GM06990 (cell line): ENCODE results near the gene CARD19.

Experiments used
- DNase-seq: peaks from one replicate; pipeline ENCODE4 v3.0.0-alpha.2; 2011; ENCODE audit not compliant: insufficient read length; ENCODE audit errors: extremely low read depth
- H3K27me3 ChIP-seq: replicated peaks from 2 replicates; pipeline ENCODE4 v1.6.0; 2011; ENCODE audit warnings: low read length; ENCODE audit not compliant: control insufficient read depth, insufficient read depth
- H3K36me3 ChIP-seq: 2 replicates; pipeline ENCODE4 v1.5.1; 2011; ENCODE audit warnings: low read length; ENCODE audit not compliant: control insufficient read depth, insufficient read depth
- H3K4me3 ChIP-seq: replicated peaks from 2 replicates; pipeline ENCODE4 v1.5.1; 2011; ENCODE audit warnings: low read depth, mild to moderate bottlenecking, control low read depth, low read length
- TF ChIP-seq, protein P1 (sequence below): IDR thresholded peaks from 2 replicates; pipeline ENCODE4 v1.5.1; 2011; ENCODE audit warnings: low read length, control low read depth, mild to moderate bottlenecking, inconsistent platforms; ENCODE audit not compliant: insufficient read depth, poor library complexity, severe bottlenecking

The CARD19 gene, protein sequence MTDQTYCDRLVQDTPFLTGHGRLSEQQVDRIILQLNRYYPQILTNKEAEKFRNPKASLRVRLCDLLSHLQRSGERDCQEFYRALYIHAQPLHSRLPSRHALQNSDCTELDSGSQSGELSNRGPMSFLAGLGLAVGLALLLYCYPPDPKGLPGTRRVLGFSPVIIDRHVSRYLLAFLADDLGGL

DNA sequence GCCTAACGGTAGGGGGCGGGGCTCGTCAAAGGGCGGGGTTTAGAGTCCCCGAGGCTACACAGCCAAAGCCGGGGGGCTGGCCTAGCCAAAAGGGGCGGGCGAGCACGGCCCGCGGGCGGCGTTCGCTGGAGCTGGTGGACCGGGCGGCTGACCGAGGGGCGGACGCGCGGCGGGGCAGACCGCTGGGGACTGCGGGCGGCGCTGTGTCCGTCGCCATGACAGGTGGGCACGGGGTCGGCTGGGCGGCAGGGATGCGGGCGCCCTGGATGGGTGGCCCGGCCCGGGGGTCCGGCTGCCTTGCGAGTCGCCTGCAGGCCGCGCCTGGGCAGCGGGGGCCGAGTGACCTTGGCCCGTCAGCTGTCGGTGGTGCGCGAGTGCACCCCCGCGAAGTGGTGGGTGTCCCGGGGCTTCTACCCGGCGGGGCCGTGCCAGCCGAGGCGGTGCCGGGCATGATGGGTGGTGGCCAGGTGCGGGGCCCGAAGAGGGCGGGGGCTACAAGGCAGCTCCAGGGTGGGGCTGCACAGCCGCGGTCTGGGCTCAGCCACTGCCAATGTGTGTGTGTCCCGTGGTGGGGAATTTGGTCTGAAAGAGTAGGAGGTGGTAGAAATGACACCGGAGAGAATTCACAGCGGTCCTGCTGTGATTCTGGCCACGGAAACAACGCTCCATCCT is at the start of gene CARD19:
Gene CARD19 (plus strand): TSS at position 87 of the 672 bp plus-strand sequence. CDS start 129 bp downstream, at position 216.
- DNase-seq, result no peak
- TF ChIP-seq, protein P1, sequence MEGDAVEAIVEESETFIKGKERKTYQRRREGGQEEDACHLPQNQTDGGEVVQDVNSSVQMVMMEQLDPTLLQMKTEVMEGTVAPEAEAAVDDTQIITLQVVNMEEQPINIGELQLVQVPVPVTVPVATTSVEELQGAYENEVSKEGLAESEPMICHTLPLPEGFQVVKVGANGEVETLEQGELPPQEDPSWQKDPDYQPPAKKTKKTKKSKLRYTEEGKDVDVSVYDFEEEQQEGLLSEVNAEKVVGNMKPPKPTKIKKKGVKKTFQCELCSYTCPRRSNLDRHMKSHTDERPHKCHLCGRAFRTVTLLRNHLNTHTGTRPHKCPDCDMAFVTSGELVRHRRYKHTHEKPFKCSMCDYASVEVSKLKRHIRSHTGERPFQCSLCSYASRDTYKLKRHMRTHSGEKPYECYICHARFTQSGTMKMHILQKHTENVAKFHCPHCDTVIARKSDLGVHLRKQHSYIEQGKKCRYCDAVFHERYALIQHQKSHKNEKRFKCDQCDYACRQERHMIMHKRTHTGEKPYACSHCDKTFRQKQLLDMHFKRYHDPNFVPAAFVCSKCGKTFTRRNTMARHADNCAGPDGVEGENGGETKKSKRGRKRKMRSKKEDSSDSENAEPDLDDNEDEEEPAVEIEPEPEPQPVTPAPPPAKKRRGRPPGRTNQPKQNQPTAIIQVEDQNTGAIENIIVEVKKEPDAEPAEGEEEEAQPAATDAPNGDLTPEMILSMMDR, result no peak
- Histone ChIP-seq H3K27me3 (no peaks in the 10 kb centered on the region), H3K4me3 (peak within 1 kb of the TSS; percentile 77), H3K36me3 (no peaks in the 10 kb centered on the region)

- Histone ChIP-seq H3K36me3 (no peaks in the 10 kb centered on the region), H3K4me3 (no peak overlapping the region), H3K27me3 (no peaks in the 10 kb centered on the region; the same call in 1 of the 2 replicates)
- no peak for DNase-seq
- TF ChIP-seq, protein P1, result no peak
Observed at GRCh38 chr9:93048566-93049448, 47.2 kb upstream of the CARD19 start.

DNA sequence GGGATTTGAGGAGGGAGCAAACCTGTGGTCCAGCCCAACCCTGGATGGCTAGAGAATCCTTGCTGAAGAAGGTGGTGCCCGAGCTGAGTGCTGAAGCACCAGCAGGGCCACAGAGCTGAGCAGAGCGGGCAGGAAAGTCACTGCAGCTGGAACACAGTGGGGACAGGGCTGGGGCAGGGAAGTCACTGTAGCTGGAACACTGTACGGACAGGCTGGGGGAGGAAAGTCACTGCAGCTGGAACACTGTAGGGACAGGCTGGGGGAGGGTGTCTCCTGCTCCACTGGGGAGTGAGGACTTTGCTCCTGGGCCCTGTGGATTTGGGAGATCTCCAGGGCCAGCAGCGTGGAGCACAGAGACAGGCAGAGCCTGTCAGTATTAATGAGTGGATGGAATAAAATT is 46.5 kb upstream of the CARD19 start:
- DNase-seq, result no peak
- TF ChIP-seq, protein P1, result no peak
- Histone ChIP-seq H3K36me3 (no peaks in the 10 kb centered on the region), H3K27me3 (no peaks in the 10 kb centered on the region; the same call in 1 of the 2 replicates), H3K4me3 (no peak overlapping the region)

GRCh38 chr9:93050231-93050630 is 45.8 kb upstream of the CARD19 start:
- no peaks in the 10 kb centered on the region; the same call in 1 of the 2 replicates for H3K27me3 ChIP-seq
- DNase-seq, result no peak
- no peaks in the 10 kb centered on the region for H3K36me3 ChIP-seq
- H3K4me3 ChIP-seq, result no peak overlapping the region
- TF ChIP-seq, protein P1, result no peak

- Histone ChIP-seq H3K27me3 (no peaks in the 10 kb centered on the region; the same call in 1 of the 2 replicates), H3K36me3 (no peaks in the 10 kb centered on the region), H3K4me3 (no peak overlapping the region)
- TF ChIP-seq, protein P1, result no peak
- no peak for DNase-seq
Observed at GRCh38 chr9:93051680-93052089, 44.3 kb upstream of the CARD19 start.
